Inferior parietal cortex (tissue), 1 donor: ENCODE data around the gene SHISAL1.

Experiments used
- DNase-seq: peaks from one replicate; pipeline ENCODE4 v3.0.0-alpha.2; 2016; ENCODE audit errors: extremely low spot score

The SHISAL1 gene

DNA sequence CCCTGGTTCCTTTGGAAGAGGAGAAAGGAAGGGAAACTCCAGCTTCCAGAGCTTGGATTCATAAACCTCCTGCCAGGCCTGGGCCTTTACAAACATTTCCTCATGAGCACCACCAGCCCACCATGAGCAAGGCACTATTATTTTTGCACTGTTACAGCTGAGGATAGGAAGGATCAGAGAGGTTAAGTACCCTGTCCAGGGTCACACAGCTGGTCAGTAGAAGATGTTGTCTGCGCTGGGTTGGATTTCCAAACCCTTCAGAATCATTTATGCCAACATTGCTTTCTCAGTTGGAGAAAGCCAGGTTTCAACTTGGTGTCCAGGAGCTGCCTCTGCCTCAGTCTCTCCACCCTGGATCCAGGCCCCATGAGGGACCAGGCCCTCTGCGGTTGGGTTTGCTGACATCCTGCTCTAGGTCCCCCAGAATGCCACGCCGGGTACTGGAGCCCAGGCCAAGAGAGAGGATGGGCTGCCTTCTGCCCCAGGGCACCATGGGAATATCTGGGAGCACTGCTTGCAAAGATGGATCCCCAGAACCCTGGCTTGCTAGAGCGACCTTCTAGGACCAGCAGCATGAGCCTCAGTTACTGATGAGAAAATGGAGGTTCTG lies 29.7 kb upstream of the SHISAL1 start:
- DNase-seq, result no peak

DNA sequence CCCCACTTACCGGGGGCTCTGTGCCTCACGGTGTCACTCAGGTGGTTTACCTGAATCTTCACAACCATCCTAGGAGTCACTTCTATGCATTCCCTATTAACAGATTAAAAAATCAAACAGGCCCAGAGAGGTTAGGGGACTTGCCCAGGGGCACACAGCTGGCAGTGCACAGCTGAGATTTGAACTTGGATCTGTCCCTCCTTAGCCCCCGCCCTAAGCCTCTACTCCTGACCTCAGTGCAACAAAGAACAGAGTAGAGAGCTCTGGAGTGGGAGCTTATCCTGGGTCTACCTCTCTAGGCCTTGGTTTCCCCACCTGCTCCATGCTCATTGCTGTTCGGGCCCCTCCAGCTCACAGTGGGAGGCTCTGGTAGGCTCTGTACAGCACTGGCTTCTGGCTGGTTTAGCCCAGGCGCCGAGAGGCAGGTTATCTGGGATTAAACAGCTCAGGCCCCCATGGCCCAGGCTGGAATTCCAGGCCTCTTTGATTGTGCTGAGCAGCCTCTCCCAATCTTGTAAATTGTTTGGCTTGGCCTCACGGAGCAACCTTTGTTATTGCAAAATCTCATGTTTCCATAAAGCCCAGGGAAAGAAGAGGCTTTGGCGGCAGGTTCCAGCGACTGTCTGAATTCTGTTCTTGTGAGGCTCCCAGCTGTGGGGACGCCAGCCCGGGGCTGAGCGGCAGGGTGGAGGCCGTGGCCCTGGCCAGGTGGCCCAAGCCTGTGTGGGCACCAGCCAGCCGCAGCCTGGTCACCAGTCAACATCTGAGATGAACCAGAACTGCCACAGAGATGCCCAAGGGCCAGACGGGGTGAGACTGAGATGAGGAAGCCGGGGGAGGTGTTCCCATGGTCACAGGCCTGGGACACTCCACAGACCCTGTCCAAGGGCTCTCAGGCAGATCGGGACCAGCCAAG lies 28.9 kb upstream of the SHISAL1 start:
- DNase-seq, result no peak

DNA sequence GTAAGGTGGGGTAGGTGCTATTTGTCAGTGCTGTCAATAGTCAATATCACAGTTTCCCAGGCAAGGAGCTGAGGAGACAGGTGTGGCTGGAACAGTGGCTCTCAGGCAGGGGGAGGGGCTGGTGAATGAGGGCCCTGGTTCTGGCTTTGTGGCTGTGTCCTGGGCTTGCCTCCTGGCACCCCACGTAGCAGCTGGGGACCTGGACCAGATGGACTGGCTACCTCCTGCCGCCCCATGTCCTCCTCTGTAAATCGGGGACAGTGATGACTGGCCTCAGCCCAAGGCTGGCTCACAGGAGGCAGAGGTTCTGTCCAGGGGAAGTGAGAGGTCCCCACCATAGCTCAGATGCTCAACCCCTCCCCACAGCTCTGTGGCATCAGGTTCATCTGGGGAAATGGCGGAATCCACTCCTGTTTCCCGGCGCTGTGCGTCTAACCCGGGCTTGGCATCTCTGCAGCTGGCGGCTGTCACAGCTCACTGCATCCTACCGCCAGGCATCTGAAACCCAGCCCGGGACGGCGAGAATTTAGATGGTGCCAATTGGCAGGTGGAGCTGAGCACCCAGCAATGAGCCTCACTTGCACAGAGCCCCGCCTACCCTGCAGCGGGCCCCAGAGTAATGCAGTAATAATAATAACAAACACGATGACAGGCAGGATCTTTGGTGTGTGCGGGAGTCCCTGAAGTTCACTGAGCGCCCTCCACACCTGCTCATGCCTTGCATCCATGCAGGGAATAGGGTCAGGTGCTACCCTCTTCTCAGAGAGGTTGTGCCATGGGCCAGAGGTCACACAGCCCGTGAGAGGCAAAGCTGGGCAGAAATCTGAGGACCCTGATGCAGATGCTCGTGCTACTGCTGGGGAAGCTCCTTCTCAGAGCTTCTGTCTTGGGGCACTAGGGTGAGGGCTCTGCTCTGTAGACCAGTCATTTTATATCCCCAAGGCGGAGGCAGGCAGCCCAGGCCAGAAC lies 27.8 kb upstream of the SHISAL1 start:
- DNase-seq, result no peak

DNA sequence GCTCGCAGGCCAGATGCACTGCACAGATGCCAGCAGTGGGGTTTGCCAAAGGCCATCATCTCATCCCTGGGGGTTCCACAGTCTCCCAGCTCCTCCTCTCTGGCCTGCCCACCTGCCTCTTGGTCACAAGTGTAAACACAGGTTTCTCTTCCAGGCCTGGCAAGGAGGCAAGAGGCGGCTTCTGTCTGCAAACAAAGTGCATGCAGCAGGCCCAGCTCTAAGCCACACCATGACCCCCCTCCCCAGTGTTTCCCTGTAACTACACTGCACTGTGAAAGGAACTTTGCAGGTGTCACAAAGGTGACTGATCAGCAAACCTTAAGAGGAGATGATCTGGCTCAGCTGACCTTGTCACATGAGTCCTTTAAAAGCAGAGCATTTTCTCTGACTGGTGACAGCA lies 26.2 kb upstream of the SHISAL1 start:
- DNase-seq, result no peak

DNA sequence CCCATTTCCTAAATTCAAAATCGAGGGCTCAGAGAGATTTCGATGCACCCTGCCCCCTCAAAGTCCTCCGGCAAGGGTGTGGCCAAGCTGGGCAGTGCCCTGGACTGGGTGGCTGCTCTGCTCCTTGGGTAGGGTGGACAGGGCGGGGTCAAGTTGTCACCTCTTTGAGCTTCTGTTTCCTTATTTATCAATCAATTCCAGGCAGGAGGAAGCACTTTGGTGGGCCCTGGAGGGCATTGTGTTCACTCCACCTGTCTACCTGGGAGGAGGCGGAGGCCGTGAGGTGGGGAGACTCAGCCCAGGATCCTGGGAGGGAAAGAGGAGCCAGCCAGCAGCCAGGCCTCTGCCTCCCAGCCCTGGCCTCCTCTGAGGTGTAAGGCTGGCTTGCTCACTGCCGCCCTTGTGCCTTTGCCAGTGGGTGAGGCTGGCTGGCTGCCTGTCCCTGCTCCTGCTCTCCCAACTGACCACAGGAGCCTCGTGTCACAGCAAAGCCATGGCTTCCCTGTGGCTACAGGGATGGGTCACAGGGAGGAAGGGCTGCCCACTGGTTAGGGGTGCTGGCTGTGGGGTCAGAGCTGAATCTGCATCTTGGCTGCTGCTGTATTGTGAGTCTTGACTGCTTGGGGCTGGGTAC lies 25.5 kb upstream of the SHISAL1 start:
- DNase-seq, result no peak

DNA sequence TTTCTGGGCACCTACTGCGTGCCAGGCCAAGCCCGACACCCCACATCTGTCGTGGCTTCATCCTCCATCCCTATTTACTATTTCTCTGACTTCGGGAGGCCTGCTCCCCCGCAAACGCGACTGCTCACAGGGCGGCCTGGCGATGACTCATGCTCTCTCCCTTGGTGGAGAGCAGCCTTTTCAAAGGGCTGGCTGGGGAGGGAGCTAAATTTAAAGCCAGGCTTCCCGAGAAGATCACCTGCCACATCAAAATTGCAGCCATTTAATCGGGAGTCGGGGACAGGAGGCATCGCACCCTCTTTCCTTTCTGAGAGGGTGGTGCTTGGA lies 24.9 kb upstream of the SHISAL1 start:
- peak; percentile 50 for DNase-seq

DNA sequence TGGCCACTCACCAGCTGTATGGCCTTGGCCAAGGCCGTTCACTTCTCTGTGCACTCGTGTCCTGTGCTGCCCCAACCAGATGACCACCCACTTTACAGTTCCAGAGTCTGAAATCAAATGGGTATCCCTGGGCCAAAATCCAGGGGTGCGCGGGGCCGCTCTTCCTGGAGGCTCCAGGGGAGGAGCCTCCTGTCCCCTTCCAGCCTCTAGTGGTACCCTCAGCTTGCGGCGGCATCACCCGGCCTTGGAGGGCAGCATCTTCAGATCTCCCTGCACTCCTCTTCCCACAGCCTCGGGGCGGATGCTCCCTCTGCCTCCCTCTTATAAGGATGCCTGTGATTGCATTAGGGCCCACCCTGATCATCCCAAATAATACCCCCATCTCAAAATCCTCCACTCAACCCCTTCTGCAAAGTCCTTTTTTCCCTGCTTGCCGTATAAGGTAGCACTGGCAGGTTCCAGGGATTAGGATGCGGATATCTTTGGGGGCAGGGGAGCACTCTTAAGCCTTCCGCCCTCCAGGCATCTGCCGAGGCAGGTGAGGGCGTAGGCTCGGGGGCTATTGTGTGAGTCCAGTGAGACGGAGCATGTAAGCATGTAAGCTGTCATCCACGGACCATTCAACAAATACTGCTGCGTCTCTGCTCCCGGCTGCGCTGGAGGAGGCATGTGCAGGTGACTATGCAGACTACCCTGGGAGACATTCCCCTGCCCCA lies 24.4 kb upstream of the SHISAL1 start:
- DNase-seq, result no peak

DNA sequence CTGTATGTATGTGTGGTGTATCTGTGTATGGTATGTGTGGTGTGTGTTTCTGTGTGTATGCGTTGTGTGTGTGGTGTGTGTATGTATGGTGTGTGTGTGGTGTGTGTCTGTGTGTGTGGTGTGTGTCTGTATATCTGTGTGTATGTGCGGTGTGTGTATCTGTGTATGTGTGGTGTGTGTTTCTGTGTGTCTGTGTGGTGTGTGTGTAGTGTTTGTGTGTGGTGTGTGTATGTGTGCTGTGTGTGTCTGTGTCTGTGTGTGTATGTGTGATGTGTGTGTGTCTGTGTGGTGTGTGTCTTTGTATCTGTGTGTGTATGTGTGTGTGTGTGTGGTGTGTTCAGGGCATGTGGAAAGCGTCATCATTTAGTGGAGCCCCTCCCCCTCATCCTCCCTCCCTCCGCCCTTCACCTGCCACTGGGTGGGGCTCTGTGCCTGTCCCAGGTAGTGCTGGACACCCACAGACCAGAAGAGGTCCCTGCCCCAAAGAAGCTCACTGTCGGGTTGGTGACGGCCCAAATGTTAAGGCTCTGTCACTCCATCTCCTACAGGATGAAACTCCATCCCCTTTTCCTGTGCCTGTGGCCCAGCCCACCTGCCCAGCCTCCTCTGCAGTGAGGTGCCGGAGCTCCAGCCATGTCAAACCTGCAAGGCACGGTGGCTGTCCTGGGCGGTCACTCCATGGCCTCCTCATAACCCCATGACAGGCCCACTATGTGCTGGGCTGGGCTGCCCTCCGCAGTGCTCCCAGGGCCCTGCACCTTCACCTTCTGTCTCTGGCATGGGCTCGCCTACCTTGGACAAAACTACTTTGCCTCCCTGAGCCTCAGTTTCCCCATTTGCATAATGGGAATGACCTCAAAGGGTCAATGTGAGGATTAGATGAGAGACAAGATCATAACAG lies 23.4 kb upstream of the SHISAL1 start:
- DNase-seq, result no peak

DNA sequence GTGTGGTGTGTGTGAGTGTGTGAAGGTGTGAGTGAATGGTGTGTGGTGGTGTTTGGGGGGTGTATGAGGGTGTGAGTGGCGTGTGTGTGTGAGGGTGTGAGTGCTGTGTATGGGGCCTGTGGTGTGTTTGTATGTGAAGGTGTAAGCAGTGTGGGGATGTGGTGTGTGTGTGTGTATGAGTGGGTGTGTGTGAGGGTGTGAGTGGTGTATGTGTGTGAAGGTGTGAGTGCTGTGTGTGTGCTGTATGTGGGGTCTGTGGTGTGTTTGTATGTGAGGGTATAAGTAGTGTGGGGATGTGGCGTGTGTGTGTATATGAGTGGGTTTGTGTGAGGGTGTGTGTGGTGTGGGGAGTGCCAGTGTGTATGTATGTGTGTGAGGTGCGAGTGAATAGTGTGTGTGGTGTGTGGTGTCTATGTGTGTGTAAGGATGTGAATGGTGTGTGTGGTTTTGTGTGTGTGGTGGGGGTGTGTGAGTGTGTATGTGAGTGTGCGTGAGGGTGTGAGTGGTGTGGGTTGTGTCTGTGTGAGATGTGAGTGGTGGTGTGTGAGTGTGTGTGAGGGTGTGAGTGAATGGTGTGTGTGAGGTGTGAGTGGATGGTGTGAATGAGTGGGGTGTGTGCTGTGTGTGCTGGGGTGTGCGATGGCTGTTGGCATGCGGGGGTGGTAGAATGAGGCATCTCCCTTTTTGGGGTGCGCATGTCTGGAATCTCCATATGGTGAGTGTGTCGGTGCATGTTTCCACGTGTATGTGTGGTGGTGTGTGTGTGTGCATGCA lies 22.5 kb upstream of the SHISAL1 start:
- no peak for DNase-seq

DNA sequence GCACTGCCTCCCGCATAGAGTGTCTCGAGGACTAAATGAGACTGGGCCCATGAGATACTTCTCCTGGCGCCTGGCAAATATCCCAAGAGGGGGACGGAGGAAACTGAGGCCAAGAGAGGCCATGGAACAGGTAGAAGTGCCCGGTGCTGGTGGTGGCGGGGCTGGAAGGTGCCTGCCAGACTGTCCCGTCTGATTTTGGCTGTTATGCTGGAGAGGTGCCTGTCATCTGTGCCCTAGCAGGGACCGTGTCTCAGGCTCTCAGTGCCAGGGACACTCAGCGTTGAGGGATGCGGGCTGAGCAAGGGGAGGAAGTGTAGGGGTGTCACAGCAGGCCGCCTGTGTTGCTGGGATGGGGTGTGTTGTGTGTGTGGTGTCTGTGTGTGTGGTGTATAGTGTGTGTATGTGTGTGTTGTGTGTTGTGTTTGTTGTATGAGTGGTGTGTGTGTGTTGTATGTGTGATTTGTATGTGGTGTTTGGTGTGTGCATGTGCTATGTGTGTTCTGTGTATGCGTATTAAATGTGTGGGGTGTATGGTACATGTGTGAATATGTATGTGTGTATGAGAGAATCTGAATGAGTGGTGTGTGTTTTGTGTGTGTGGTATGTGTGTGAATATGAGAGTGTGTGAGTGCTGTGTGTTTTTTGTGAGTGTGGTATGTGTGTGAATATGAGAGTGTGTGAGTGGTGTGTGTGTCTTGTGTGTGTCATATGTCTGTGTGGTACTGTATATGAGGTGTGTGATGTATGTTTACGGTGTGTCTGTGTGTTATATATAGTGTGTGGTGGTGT lies 21.3 kb upstream of the SHISAL1 start:
- DNase-seq, result no peak

DNA sequence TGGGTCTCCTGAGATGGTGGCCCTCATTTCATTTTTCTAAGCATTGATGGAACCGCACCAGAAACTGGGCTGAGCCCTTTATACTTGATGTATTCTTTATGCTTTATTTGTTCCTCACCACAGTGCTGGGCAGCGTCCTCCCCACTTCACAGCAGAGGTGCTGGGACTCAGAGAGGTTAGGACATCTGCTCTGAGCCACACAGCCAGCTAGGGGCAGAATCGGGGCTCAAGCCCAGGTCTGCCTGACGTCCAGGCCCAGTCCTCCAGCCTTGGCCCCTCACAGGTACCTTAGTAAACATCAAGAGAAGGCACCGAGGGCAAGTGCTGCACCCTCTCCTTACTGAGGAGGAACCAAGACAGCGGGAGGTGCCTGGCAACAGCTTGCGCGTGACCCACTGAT lies 20.2 kb upstream of the SHISAL1 start:
- no peak for DNase-seq

DNA sequence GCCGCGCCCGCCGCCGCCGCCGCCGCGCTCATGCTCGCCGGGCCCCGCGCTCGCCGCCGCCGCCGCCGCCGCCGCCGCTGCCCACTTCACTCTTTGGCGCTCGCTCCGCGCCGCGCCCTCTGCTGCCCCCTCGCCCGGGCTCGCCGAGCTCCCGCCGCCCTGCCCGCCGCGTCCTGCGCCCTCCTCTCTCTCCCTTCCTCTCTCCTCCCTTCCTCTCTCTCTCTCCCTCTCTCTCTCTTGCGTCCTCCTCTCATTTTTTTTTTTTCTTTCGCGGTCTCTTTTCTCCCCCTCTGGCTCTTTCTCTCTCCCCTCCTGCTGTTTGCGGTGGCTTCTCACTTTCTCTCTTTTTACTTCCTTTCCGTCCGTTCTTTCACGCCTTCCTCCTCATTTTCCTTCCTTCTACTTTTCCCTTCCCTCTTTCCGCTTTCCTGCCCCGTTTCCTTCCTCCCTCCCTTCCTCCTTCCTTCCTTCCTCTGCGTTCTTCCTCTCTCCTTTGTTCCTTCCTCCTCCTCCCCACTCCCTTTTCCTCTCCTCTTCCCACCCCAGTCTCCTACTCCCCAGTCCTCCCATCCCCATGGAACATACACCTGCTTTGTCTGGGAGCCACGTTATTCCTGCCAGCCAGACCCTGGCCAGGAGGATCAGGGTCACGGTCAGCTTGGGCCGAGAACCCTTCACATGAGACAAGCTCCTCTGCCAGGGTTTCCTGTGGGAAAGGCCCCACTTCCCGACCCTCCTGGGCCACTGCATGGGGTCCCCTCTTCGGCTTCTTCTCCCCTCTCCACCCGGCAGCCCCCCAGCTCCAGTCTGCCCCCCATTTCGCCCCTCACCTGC lies 19.3 kb upstream of the SHISAL1 start:
- DNase-seq, result no peak

DNA sequence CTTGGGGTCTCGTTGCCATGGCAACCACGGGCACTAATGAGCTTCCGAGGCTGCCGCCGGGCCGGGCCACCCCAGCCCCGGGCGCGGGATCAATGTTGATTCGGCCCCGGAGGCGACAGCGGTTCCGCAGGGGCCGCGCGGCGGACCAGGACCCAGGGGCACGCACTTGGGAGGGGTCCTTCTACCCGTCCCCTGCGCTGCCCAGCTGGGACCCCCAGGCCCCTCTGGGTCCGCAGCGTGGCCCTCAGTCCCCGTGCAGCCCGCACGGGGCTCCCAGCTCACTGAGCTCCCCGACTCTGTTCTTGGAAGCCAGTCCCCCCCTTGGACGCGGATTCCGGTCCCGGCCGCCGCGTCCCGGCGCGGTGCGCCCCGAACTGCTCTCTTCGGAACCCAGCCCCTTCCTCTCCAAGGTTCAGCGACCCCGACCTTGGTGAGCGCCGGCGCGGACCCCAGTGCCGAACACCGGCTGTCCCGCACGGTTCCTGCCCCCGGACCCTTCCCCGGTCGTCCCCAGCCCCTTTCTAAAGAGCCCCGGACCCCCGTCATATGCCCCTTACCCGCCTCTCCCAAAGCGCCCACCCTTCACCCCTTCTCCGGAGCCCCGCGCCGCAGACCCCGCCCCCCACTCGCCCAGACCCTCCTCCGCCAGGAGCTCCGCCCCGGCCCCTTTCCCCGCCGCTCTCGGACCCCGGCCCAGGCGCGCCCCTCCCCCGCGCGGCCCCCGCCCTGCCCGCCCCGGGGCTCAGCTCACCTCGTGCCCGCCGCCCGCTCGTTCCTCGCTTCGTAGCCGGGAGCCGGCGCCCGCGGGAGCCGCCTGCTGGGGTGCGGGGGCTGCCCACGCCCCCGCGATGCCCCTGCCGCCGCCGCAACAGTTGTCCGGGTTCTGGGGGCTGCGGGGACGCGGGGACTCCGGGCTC lies 18.3 kb upstream of the SHISAL1 start:
- DNase-seq, result no peak

DNA sequence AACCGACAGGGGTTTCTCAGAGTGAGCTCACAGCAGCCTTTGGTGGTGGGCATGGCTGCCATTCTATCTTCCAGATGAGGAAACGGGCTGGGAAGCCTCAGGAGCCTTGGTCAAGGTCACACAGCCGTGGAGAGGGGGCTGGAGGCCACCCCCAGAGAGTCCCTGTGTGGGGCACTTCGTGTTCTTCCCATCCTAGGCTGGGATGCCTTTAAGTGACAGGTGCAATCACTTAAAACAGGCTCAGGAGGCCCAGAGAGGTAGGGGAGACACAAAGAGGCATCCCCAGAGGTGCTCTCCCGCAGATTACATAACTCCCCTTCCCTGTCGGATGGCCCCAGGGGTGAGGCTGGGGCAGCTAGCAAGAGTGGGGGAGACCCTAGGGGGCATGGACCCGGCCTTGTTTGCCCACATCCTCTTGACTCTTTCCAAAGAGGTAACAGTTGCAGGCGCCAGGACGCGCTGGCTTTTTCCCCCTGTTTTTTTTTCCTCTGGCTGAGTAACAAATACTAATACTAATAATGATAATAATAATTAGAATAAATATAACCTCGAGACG lies 17.5 kb upstream of the SHISAL1 start:
- no peak for DNase-seq

DNA sequence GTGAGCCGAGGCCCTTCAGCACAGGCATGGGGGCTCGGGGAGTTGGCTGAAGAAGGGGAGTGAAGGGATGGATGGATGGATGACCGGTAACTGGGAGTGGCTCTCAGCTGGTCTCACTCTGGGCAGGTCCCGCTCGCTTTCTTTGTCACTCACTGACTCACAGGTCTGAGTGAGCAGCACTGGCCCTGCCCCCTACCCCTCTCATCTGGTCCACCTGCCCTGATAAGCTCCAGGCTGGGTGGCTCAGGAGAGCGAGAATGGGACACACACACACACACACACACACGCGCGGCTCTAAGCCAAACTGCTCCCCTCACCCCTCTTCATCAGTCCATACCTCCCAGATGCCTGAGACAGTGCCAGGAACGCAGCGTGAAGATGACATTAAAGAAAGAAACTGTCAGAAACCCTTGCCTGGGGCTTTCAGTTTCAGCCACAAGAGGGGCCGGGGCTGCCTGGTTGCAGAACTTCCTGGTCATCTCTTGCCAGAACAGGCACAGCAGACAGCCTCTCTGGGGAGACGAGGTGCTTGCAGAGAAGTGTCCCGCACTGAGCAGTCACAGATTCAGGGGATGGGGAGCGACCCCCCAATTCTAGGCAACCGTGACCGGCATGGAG lies 16.5 kb upstream of the SHISAL1 start:
- DNase-seq, result no peak

DNA sequence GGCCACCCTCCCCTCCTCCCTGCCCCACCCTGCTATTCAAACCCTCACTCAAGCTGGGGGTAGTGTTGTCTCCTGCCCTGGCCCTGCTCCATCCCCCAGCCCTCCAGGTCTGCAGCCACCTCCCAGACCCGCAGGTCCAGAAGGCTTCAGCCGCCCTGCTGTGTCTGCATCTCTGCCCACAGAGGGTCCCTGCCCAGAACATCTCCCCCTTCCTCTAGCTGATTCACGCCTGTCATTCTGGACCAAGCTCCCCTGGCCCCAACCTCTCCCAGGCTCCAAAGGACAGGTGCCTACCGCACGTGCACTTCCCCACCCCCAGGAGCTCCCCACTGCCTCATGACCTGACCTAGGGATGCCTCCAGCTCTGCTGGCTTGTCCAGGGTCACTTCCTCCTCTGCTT lies 16.0 kb upstream of the SHISAL1 start:
- DNase-seq, result no peak
